GM13977 (cell line): Measurements from ENCODE around the gene SPIRE1.

Experiments
- DNase-seq: peaks from one replicate; pipeline ENCODE4 v3.0.0; 2012; ENCODE audit warnings: low spot score
- in situ Hi-C: fragments of 300-500 bp; cut with MboI; formaldehyde crosslinking; loops from one replicate; pipeline ENCODE4 v1.12.0; 2022; ENCODE audit warnings: low sequenced_read_pairs, low pct_unique_long_range_greater_than_20kb, mixed read lengths, inconsistent platforms; ENCODE audit not compliant: unreplicated experiment
- TF ChIP-seq, protein P1 (sequence below): IDR thresholded peaks from 2 replicates; pipeline ENCODE4 v1.5.1; 2012; ENCODE audit warnings: mild to moderate bottlenecking, control low read depth; ENCODE audit not compliant: insufficient read depth; ENCODE audit errors: extremely low read depth, missing control alignments

The SPIRE1 gene

GRCh38 chr18:12531749-12532148 lies 126.2 kb downstream of the SPIRE1 start:
- in situ Hi-C loops = no loop called here
- TF ChIP-seq, protein P1, sequence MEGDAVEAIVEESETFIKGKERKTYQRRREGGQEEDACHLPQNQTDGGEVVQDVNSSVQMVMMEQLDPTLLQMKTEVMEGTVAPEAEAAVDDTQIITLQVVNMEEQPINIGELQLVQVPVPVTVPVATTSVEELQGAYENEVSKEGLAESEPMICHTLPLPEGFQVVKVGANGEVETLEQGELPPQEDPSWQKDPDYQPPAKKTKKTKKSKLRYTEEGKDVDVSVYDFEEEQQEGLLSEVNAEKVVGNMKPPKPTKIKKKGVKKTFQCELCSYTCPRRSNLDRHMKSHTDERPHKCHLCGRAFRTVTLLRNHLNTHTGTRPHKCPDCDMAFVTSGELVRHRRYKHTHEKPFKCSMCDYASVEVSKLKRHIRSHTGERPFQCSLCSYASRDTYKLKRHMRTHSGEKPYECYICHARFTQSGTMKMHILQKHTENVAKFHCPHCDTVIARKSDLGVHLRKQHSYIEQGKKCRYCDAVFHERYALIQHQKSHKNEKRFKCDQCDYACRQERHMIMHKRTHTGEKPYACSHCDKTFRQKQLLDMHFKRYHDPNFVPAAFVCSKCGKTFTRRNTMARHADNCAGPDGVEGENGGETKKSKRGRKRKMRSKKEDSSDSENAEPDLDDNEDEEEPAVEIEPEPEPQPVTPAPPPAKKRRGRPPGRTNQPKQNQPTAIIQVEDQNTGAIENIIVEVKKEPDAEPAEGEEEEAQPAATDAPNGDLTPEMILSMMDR = no peak
- DNase-seq = no peak

DNA sequence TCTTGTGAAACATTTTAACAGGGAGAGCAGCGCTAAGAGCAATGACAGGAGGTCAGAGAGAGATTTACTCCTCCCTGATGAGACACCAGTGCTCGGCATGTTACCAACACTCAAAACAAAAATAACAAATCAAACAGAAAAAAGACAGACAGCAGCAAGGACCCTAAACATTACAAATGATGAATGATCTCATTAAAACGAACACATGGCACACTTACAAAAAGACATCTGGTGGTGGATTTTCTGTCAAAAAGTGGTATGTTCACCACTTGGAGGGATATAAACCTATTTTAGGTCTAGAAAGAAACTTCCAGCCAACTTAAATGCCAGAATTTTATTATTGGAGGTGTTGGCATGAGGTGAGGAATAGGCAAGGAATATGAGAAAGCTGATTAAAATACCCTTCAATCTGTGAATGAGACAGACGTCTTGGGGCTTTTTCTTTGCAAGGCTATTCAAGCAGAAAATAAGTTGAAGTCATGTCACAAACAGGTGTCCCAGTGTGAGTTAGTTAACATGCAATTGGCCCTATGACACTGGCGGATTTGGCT lies 137.4 kb downstream of the SPIRE1 start:
- in situ Hi-C loops = no loop called here
- DNase-seq = peak; percentile 30
- TF ChIP-seq, protein P1 = no peak

- TF ChIP-seq, protein P1 = no peak
- no peak for DNase-seq
- in situ Hi-C loops = no loop called here
Observed at GRCh38 chr18:12518832-12519531, 138.9 kb downstream of the SPIRE1 start.

DNA sequence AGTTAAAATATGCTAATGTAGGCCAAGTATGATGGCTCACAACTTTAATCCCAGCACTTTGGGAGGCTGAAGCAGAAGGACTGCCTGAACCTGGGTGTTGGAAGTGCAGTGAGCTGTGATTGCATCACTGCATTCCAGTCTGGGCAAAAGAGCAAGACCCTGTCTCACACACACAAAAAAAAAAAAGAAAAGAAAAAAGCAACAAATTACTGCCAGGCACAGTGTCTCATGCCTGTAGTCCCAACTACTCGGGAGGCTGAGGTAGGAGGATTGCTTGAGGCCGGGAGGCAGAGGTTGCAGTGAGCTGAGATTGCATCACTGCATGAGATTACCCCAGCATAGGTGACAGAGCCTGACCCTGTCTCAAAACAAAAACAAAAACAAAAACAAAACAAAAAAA lies 139.6 kb downstream of the SPIRE1 start:
- DNase-seq = no peak
- in situ Hi-C loops = no loop called here
- TF ChIP-seq, protein P1 = no peak

- in situ Hi-C loops = no loop called here
- TF ChIP-seq, protein P1 = no peak
- DNase-seq = no peak
Observed at GRCh38 chr18:12517142-12517825, 140.6 kb downstream of the SPIRE1 start.

GRCh38 chr18:12516049-12516630 lies 141.8 kb downstream of the SPIRE1 start:
- in situ Hi-C loops = no loop called here
- TF ChIP-seq, protein P1 = no peak
- DNase-seq = no peak
